Activated CD8-positive, alpha-beta T cell treated with anti-CD3 and anti-CD28 coated beads for 36 hours (primary cell): ENCODE data around the gene PCBD2. TPM values are rescaled to one million over a fixed set of nuclear protein-coding genes. Genes with fewer than 3 reads are reported as not detected.
"Not testable (repeated sequence)": the region's sequence is repeated elsewhere in the genome, so short reads cannot be mapped to it uniquely, and the experiment has no call there.

Experiments used
- ATAC-seq: fragments of 200-7000 bp; cut with Tn5 transposase; one replicate; pipeline ENCODE4 v1.10.0; 2021; ENCODE audit warnings: mild to moderate bottlenecking, moderate library complexity
- CTCF ChIA-PET: fragments of 350-600 bp; sonication (Branson Sonifier 250); formaldehyde crosslinking; loops from one replicate; lab custom pipeline; 2021; ENCODE audit warnings: antibody characterized with exemption; lab: Charles Lee
- POLR2A ChIA-PET: fragments of 350-600 bp; sonication (Branson Sonifier 250); formaldehyde crosslinking; loops from one replicate; lab custom pipeline; 2021; ENCODE audit warnings: antibody characterized with exemption; lab: Charles Lee
- DNase-seq: peaks from one replicate; pipeline ENCODE4 v3.0.0-alpha.2; 2020
- H3K27ac Mint-ChIP-seq: one replicate; pipeline ENCODE4 v1.8.0; 2021; ENCODE audit warnings: mild to moderate bottlenecking, mixed read lengths
- H3K27me3 Mint-ChIP-seq: one replicate; pipeline ENCODE4 v1.8.0; 2021; ENCODE audit warnings: mixed read lengths
- H3K36me3 Mint-ChIP-seq: one replicate; pipeline ENCODE4 v1.8.0; 2021; ENCODE audit warnings: low read depth, mixed read lengths
- H3K4me1 Mint-ChIP-seq: one replicate; pipeline ENCODE4 v1.8.0; 2021; ENCODE audit warnings: low read depth, mixed read lengths
- H3K4me3 Mint-ChIP-seq: one replicate; pipeline ENCODE4 v1.8.0; 2021; ENCODE audit warnings: mild to moderate bottlenecking, moderate library complexity, mixed read lengths
- H3K9me3 Mint-ChIP-seq: one replicate; pipeline ENCODE4 v1.8.0; 2021; ENCODE audit warnings: mixed read lengths
- CTCF ChIP-seq: fragments of 200-600 bp; IDR thresholded peaks from one replicate; pipeline ENCODE4 v1.8.0; 2022; ENCODE audit warnings: antibody characterized with exemption, mild to moderate bottlenecking
- intact Hi-C: fragments of 100-400 bp; cut with micrococcal nuclease; formaldehyde crosslinking; loops from one replicate; pipeline ENCODE4 v1.10.0; 2022
- total RNA-seq, 2 experiments: library from RNA; stranded (reverse); gene quantifications; one replicate each; pipeline ENCODE4 v1.2.3, GENCODE V29; 2021

Gene PCBD2
- total RNA-seq, 2 experiments from 2014 or later, result 8.1 to 8.8 TPM

- Mint-ChIP-seq H3K36me3 (no peaks in the 10 kb centered on the region), H3K27ac (no peak overlapping the region), H3K4me1 (no peaks in the 10 kb centered on the region), H3K27me3 (no peaks in the 10 kb centered on the region), H3K9me3 (no peaks in the 10 kb centered on the region), H3K4me3 (no peak overlapping the region)
- ATAC-seq (no peak), DNase-seq (no peak)
- intact Hi-C loops, result no loop called here
- no peak for TF ChIP-seq CTCF
- CTCF ChIA-PET, result no interaction called here
- POLR2A ChIA-PET, result no interaction called here
These were observed 89.7 kb downstream of the PCBD2 start for GRCh38 chr5:134994560-134995156.

GRCh38 chr5:134995850-134996402, 91.0 kb downstream of the PCBD2 start:
- intact Hi-C loops, result no loop called here
- Mint-ChIP-seq H3K27ac (no peak overlapping the region), H3K36me3 (no peaks in the 10 kb centered on the region), H3K27me3 (no peaks in the 10 kb centered on the region), H3K4me1 (no peaks in the 10 kb centered on the region), H3K9me3 (no peaks in the 10 kb centered on the region), H3K4me3 (no peak overlapping the region)
- DNase-seq, result no peak
- TF ChIP-seq CTCF, result no peak
- POLR2A ChIA-PET, result interaction anchor here (0.5 kb wide), 1 partner anchor 22 kb away, joined by 3 read pairs; no protein-coding TSS in a partner anchor
- ATAC-seq, result no peak
- CTCF ChIA-PET, result no interaction called here

- H3K4me1 Mint-ChIP-seq, result no peaks in the 10 kb centered on the region
- no peak for DNase-seq
- intact Hi-C loops, result no loop called here
- H3K36me3 Mint-ChIP-seq, result no peaks in the 10 kb centered on the region
- no peak for ATAC-seq
- POLR2A ChIA-PET, result no interaction called here
- H3K27ac Mint-ChIP-seq, result no peak overlapping the region
- no peaks in the 10 kb centered on the region for H3K27me3 Mint-ChIP-seq
- no peaks in the 10 kb centered on the region for H3K9me3 Mint-ChIP-seq
- CTCF ChIA-PET, result no interaction called here
- no peak overlapping the region for H3K4me3 Mint-ChIP-seq
- no peak for TF ChIP-seq CTCF
These were observed 92.1 kb downstream of the PCBD2 start for GRCh38 chr5:134997015-134997414.

- ATAC-seq, DNase-seq, H3K27ac Mint-ChIP-seq, H3K27me3 Mint-ChIP-seq, H3K9me3 Mint-ChIP-seq, H3K4me1 Mint-ChIP-seq, intact Hi-C loops, POLR2A ChIA-PET, H3K4me3 Mint-ChIP-seq, H3K36me3 Mint-ChIP-seq, CTCF ChIA-PET: not testable (repeated sequence)
These were observed 93.1 kb downstream of the PCBD2 start for GRCh38 chr5:134998068-134998467.

- intact Hi-C loops, result no loop called here
- Mint-ChIP-seq H3K9me3 (no peaks in the 10 kb centered on the region), H3K27me3 (no peaks in the 10 kb centered on the region), H3K27ac (no peak overlapping the region), H3K4me1 (no peaks in the 10 kb centered on the region), H3K4me3 (no peak overlapping the region), H3K36me3 (no peaks in the 10 kb centered on the region)
- POLR2A ChIA-PET, result no interaction called here
- DNase-seq (no peak), ATAC-seq (no peak)
- no peak for TF ChIP-seq CTCF
- CTCF ChIA-PET, result no interaction called here
These were observed 99.4 kb downstream of the PCBD2 start for GRCh38 chr5:135004376-135004775.
